Spleen (tissue), 7 donors: ENCODE results near the gene MISFA.

Experiments
- POLR2A ChIP-seq, 3 donors: fragments of 450-650 bp; IDR thresholded peaks; one replicate each; pipeline ENCODE4 v1.5.1; 2017; ENCODE audit warnings: antibody characterized with exemption in 3 of 3, mild to moderate bottlenecking in 1 of 3
- TF ChIP-seq, protein P1 (sequence below), 11 experiments: fragments of 200-600 bp in 7 of 11; fragments of 450-650 bp in 4 of 11; sonication (generic) in 4 of 11; IDR thresholded peaks in 8 of 11; conservative IDR thresholded peaks in 3 of 11; 1 replicate in 7 of 11; 2 replicates in 4 of 11; pipeline versions ENCODE4 v1.4.0 to v1.8.0; 2016 to 2021; ENCODE audit warnings: antibody characterized with exemption in 11 of 11, inconsistent platforms in 4 of 11, mild to moderate bottlenecking in 1 of 11
- donor health status: DM: no; HTN: no; CAD: no; lungs with moderate emphysema.
- donor health status: DM: no; HTN: no; CAD: no.
- donor health status: DM: no; HTN: no; CAD: no.

DNA sequence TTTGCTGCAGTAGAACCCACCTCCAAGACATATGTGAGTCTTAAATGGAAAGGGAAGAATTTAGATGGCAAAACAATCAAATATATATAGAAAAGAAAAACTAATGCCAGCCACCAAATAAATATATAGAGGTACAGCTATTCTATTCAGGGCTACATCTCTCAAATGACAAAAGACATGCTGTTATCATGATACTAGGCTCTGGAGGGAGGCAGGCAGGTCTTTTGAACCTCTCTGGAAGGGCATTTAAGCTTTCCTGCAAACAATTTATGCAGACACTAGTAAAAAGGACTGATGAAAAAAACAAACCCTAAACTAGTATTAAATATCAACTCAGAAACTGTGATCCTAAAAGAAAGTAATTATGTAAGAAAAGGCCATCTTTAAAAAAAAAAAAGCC is 35.4 kb upstream of the MISFA start:
- TF ChIP-seq POLR2A (IDR thresholded peaks at IDR 0.05) = no peak
- TF ChIP-seq, protein P1, sequence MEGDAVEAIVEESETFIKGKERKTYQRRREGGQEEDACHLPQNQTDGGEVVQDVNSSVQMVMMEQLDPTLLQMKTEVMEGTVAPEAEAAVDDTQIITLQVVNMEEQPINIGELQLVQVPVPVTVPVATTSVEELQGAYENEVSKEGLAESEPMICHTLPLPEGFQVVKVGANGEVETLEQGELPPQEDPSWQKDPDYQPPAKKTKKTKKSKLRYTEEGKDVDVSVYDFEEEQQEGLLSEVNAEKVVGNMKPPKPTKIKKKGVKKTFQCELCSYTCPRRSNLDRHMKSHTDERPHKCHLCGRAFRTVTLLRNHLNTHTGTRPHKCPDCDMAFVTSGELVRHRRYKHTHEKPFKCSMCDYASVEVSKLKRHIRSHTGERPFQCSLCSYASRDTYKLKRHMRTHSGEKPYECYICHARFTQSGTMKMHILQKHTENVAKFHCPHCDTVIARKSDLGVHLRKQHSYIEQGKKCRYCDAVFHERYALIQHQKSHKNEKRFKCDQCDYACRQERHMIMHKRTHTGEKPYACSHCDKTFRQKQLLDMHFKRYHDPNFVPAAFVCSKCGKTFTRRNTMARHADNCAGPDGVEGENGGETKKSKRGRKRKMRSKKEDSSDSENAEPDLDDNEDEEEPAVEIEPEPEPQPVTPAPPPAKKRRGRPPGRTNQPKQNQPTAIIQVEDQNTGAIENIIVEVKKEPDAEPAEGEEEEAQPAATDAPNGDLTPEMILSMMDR (IDR thresholded peaks at IDR 0.05 in 8 of 11, conservative IDR thresholded peaks at IDR 0.05 in 3 of 11) = no peak
